CD14-positive monocyte (primary cell): ENCODE results near the gene LONRF2. TPM values are rescaled to one million over a fixed set of nuclear protein-coding genes. Genes with fewer than 3 reads are reported as not detected.

Experiments used
- DNase-seq, 3 donors: peaks; one replicate each; pipeline ENCODE4 v3.0.0-alpha.2; 2011 to 2022
- H2AFZ ChIP-seq: 2 replicates; pipeline ENCODE4 v1.6.0; 2012; ENCODE audit warnings: mild to moderate bottlenecking, low read depth, low read length, inconsistent platforms; ENCODE audit not compliant: insufficient read depth, poor library complexity, severe bottlenecking
- H3K27ac ChIP-seq, 2 donors: 1 replicate in 1 of 2; 2 replicates in 1 of 2; pipeline ENCODE4 v1.5.1; 2012 to 2013; ENCODE audit warnings: low read length in 2 of 2, control low read depth in 1 of 2, inconsistent platforms in 1 of 2, low read depth in 1 of 2, mild to moderate bottlenecking in 1 of 2
- H3K27me3 ChIP-seq, 2 donors: one replicate each; pipeline versions ENCODE4 v1.6.0 to v1.6.1; 2011 to 2013; ENCODE audit warnings: low read length in 2 of 2; ENCODE audit not compliant: control insufficient read depth in 2 of 2, insufficient read depth in 2 of 2
- H3K36me3 ChIP-seq, 2 donors: replicated peaks in 1 of 2; 1 replicate in 1 of 2; 2 replicates in 1 of 2; pipeline versions ENCODE4 v1.5.1 to v1.6.1; 2012 to 2013; ENCODE audit warnings: low read length in 2 of 2, control low read depth in 1 of 2, inconsistent platforms in 1 of 2, mild to moderate bottlenecking in 1 of 2; ENCODE audit not compliant: insufficient read depth in 2 of 2, control insufficient read depth in 1 of 2
- H3K4me1 ChIP-seq, 2 donors: 1 replicate in 1 of 2; 2 replicates in 1 of 2; pipeline versions ENCODE4 v1.5.1 to v1.6.1; 2012 to 2013; ENCODE audit warnings: low read length in 2 of 2, control low read depth in 1 of 2, inconsistent platforms in 1 of 2, mild to moderate bottlenecking in 1 of 2, moderate library complexity in 1 of 2; ENCODE audit not compliant: insufficient read depth in 2 of 2, control insufficient read depth in 1 of 2
- H3K4me2 ChIP-seq: replicated peaks from 2 replicates; pipeline ENCODE3; 2012; ENCODE audit warnings: low read length, moderate library complexity, mild to moderate bottlenecking; ENCODE audit not compliant: poor library complexity, severe bottlenecking; ENCODE audit errors: extremely low read depth
- H3K4me3 ChIP-seq, 3 experiments: fragments of 200-600 bp in 1 of 3; sonication (generic) in 1 of 3; replicated peaks in 1 of 3; 1 replicate in 2 of 3; 2 replicates in 1 of 3; pipeline ENCODE4 v1.5.1; 2011 to 2013; ENCODE audit warnings: low read length in 3 of 3, mild to moderate bottlenecking in 3 of 3, control low read depth in 2 of 3, low read depth in 2 of 3, inconsistent platforms in 1 of 3, moderate library complexity in 1 of 3
- H3K79me2 ChIP-seq: 2 replicates; pipeline ENCODE4 v1.6.0; 2012; ENCODE audit warnings: mild to moderate bottlenecking, control low read depth, inconsistent platforms, low read length, moderate library complexity; ENCODE audit not compliant: insufficient read depth
- H3K9ac ChIP-seq: 2 replicates; pipeline ENCODE4 v1.6.0; 2017; ENCODE audit warnings: low read length, mild to moderate bottlenecking; ENCODE audit not compliant: insufficient read depth, poor library complexity, severe bottlenecking
- H3K9me3 ChIP-seq, 2 donors: replicated peaks in 1 of 2; 1 replicate in 1 of 2; 2 replicates in 1 of 2; pipeline versions ENCODE4 v1.5.1 to v1.6.1; 2012 to 2013; ENCODE audit warnings: low read length in 2 of 2, control low read depth in 1 of 2; ENCODE audit not compliant: control insufficient read depth in 1 of 2, insufficient read depth in 1 of 2
- H4K20me1 ChIP-seq: 2 replicates; pipeline ENCODE4 v1.6.0; 2012; ENCODE audit warnings: mild to moderate bottlenecking, low read length, control low read depth, moderate library complexity; ENCODE audit not compliant: insufficient read depth
- H3K27ac Mint-ChIP-seq, 7 donors: one replicate each; pipeline ENCODE4 v1.8.0; 2020; ENCODE audit warnings: mild to moderate bottlenecking in 7 of 7, mixed read lengths in 7 of 7, moderate library complexity in 6 of 7, inconsistent platforms in 2 of 7
- H3K27me3 Mint-ChIP-seq, 3 donors: one replicate each; pipeline ENCODE4 v1.8.0; 2021 to 2022; ENCODE audit warnings: low read depth in 3 of 3, mild to moderate bottlenecking in 3 of 3, mixed read lengths in 3 of 3, moderate library complexity in 3 of 3, inconsistent platforms in 1 of 3
- H3K36me3 Mint-ChIP-seq, 2 donors: one replicate each; pipeline ENCODE4 v1.8.0; 2020; ENCODE audit warnings: mixed read lengths in 2 of 2, inconsistent platforms in 1 of 2, mild to moderate bottlenecking in 1 of 2
- H3K4me1 Mint-ChIP-seq: one replicate; pipeline ENCODE4 v1.8.0; 2020; ENCODE audit warnings: mild to moderate bottlenecking, mixed read lengths
- H3K4me3 Mint-ChIP-seq, 2 donors: one replicate each; pipeline ENCODE4 v1.8.0; 2020; ENCODE audit warnings: mild to moderate bottlenecking in 2 of 2, mixed read lengths in 2 of 2, moderate library complexity in 1 of 2
- H3K9me3 Mint-ChIP-seq, 7 donors: one replicate each; pipeline ENCODE4 v1.8.0; 2020 to 2022; ENCODE audit warnings: mixed read lengths in 7 of 7, mild to moderate bottlenecking in 6 of 7, moderate library complexity in 6 of 7, inconsistent platforms in 2 of 7
- WGBS: methylation state at CpG from one replicate; pipeline ENCODE4 v1.1.5; 2013; ENCODE audit warnings: missing lambda C conversion rate; ENCODE audit not compliant: insufficient coverage; 5-methylcytosine and 5-hydroxymethylcytosine counted together
- intact Hi-C, 2 donors: fragments of 100-400 bp; cut with micrococcal nuclease; formaldehyde crosslinking; loops; one replicate each; pipeline versions ENCODE4 v1.15.0 to v1.15.1; 2023
- polyA plus RNA-seq, 3 donors: library from polyadenylated mRNA; depleted of rRNA in 1 of 3; unstranded in 2 of 3; stranded (reverse) in 1 of 3; fragments of 300-500 nt in 2 of 3; fragments of >200 nt in 1 of 3; fragmentation: Illumina TruSeq in 2 of 3; gene quantifications; 1 replicate in 2 of 3; 2 replicates in 1 of 3; pipeline ENCODE4 v1.2.3, GENCODE V29; 2012 to 2021
- TF ChIP-seq, protein P1 (sequence below): fragments of 200-600 bp; IDR thresholded peaks from one replicate; pipeline ENCODE4 v1.8.0; 2022; ENCODE audit warnings: antibody characterized with exemption, mild to moderate bottlenecking

Gene LONRF2
- polyA plus RNA-seq, 3 donors: not detected

DNA sequence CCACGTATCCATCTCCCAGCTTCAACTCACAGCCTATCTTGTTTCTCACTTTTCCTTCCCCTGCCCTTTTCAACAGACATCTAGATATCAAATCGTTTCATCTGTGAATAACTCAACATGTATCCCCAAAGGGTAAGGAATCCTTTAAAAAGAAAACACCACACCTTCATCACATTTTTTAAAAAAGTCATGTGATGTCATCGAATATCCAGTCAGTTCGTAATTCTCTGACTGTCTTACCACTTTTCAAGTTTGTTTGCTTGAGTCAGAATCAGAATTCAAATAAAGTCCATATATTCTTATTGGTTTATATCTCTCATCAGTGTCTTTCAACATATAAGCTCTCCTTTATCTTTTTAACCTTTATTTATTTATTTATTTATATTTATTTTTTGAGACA, 5.4 kb upstream of the LONRF2 start:
- H3K4me1 Mint-ChIP-seq: no peaks in the 10 kb centered on the region
- Histone ChIP-seq H3K4me3 (no peak overlapping the region), H4K20me1 (no peaks in the 10 kb centered on the region), H3K27me3 (peaks cover 33 to 34% of the 10 kb centered on the region in 2 donors), H3K79me2 (no peaks in the 10 kb centered on the region), H3K4me1 (no peaks in the 10 kb centered on the region), H3K9ac (no peak overlapping the region), H2AFZ (no peak overlapping the region), H3K9me3 (no peaks in the 10 kb centered on the region), H3K4me2 (no peak overlapping the region), H3K36me3 (no peaks in the 10 kb centered on the region), H3K27ac (no peak overlapping the region)
- peak overlapping the region in 1 of 2 donors; percentile 51 for H3K4me3 Mint-ChIP-seq
- TF ChIP-seq, protein P1, sequence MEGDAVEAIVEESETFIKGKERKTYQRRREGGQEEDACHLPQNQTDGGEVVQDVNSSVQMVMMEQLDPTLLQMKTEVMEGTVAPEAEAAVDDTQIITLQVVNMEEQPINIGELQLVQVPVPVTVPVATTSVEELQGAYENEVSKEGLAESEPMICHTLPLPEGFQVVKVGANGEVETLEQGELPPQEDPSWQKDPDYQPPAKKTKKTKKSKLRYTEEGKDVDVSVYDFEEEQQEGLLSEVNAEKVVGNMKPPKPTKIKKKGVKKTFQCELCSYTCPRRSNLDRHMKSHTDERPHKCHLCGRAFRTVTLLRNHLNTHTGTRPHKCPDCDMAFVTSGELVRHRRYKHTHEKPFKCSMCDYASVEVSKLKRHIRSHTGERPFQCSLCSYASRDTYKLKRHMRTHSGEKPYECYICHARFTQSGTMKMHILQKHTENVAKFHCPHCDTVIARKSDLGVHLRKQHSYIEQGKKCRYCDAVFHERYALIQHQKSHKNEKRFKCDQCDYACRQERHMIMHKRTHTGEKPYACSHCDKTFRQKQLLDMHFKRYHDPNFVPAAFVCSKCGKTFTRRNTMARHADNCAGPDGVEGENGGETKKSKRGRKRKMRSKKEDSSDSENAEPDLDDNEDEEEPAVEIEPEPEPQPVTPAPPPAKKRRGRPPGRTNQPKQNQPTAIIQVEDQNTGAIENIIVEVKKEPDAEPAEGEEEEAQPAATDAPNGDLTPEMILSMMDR: no peak
- DNase-seq: no peak
- peaks cover 0 to 4% (median under 1%) of the 10 kb centered on the region in 7 donors for H3K9me3 Mint-ChIP-seq
- intact Hi-C loops: no loop called here
- H3K27me3 Mint-ChIP-seq: peaks cover 32 to 52% (median 34%) of the 10 kb centered on the region in 3 donors
- WGBS: 92% methylated on average over 2 of the region's 4 CpGs
- no peak overlapping the region for H3K27ac Mint-ChIP-seq
- H3K36me3 Mint-ChIP-seq: no peaks in the 10 kb centered on the region

DNA sequence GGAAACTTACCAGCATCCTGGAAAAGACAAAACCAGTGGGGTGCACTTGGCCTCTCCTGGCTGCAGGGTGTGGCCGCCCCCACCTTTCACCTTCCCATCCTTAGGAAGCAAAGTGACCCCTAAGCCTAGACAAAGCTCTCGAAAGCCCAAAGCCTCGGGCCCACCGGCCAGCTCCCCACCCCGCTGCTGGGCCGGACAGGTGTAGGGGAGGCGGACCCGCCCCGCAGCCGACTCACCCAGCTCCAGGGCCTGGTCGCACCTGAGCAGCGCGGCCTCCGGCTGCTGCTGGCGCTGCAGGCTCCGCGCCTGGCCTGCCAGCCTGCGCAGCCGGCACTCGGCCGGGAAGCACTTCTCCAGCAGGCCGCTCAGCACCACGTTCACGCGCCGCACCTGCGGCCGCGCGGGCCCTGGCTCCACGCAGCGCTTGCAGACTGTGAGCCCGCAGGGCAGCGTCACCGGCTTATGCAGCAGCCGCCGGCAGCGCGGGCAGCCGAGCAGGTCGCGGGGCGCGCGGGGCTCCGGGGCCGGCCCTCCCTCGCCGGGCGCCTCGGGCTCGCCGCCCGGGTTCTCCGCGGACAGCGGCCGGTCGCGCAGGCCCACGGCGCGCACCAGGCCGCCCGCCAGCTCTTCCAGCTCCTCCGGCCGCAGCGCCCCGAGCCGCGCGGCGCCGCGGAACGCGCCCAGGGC, 979 bp downstream of the LONRF2 start:
- intact Hi-C loops: no loop called here
- Mint-ChIP-seq H3K36me3 (no peaks in the 10 kb centered on the region), H3K4me3 (peak overlapping the region in 1 of 2 donors; percentile 60), H3K27ac (no peak overlapping the region), H3K27me3 (peaks cover 57 to 83% (median 57%) of the 10 kb centered on the region in 3 donors), H3K9me3 (peaks cover 14 to 32% (median 24%) of the 10 kb centered on the region in 7 donors), H3K4me1 (peaks cover 2% of the 10 kb centered on the region)
- WGBS: under 1% methylated on average over 76 of the region's 77 CpGs
- H3K4me1 ChIP-seq: peaks cover 0 to 12% of the 10 kb centered on the region in 2 donors
- H3K9me3 ChIP-seq: peaks cover 8 to 42% of the 10 kb centered on the region in 2 donors
- TF ChIP-seq, protein P1: no peak
- H3K79me2 ChIP-seq: no peaks in the 10 kb centered on the region
- H3K36me3 ChIP-seq: no peaks in the 10 kb centered on the region
- H3K27me3 ChIP-seq: peaks cover 69 to 75% of the 10 kb centered on the region in 2 donors
- no peak overlapping the region for H3K9ac ChIP-seq
- peak overlapping the region in 1 of 3 experiments; percentile 16 for H3K4me3 ChIP-seq
- H2AFZ ChIP-seq: no peak overlapping the region
- no peak overlapping the region for H3K27ac ChIP-seq
- H3K4me2 ChIP-seq: peak overlapping the region; percentile 50
- DNase-seq: no peak
- no peaks in the 10 kb centered on the region for H4K20me1 ChIP-seq
